ENCODE measurements around the gene RASSF6.
"Not testable (repeated sequence)": the region's sequence is repeated elsewhere in the genome, so short reads cannot be mapped to it uniquely, and the experiment has no call there.

RASSF6 gene

GRCh38 chr4:73609706-73610105, 10.5 kb downstream of the RASSF6 start:
- DNase-seq: no peak

GRCh38 chr4:73608689-73609594, 11.3 kb downstream of the RASSF6 start:
- DNase-seq: peak; percentile 47 to 82

- DNase-seq: no peak
Observed at GRCh38 chr4:73607375-73608033, 12.7 kb downstream of the RASSF6 start.

- DNase-seq: peak; percentile 60 to 88
Observed at GRCh38 chr4:73606465-73606974, 13.7 kb downstream of the RASSF6 start.

- DNase-seq: no peak
Observed at GRCh38 chr4:73603854-73604584, 16.2 kb downstream of the RASSF6 start.

GRCh38 chr4:73603271-73603710, 16.9 kb downstream of the RASSF6 start:
- no peak for DNase-seq

GRCh38 chr4:73600954-73601353, 19.3 kb downstream of the RASSF6 start:
- DNase-seq: no peak

GRCh38 chr4:73599182-73599581, 21.1 kb downstream of the RASSF6 start:
- no peak for DNase-seq

- no peak for DNase-seq
Observed at GRCh38 chr4:73597594-73597993, 22.6 kb downstream of the RASSF6 start.

- not testable (repeated sequence) for DNase-seq
Observed at GRCh38 chr4:73597183-73597582, 23.1 kb downstream of the RASSF6 start.

- DNase-seq: no peak
Observed at GRCh38 chr4:73596001-73596400, 24.2 kb downstream of the RASSF6 start.

- peak in 1 of 2 experiments; percentile 25 for DNase-seq
Observed at GRCh38 chr4:73593631-73594241, 26.5 kb downstream of the RASSF6 start.

- DNase-seq: peak; percentile 21 to 84
Observed at GRCh38 chr4:73589887-73590801, 30.1 kb downstream of the RASSF6 start.

GRCh38 chr4:73589261-73589847, 30.9 kb downstream of the RASSF6 start:
- peak in 1 of 2 experiments; percentile 46 for DNase-seq

- DNase-seq: no peak
Observed at GRCh38 chr4:73588613-73589012, 31.6 kb downstream of the RASSF6 start.

- DNase-seq: no peak
Observed at GRCh38 chr4:73586666-73587065, 33.6 kb downstream of the RASSF6 start.

GRCh38 chr4:73586040-73586439, 34.2 kb downstream of the RASSF6 start:
- no peak for DNase-seq

- no peak for DNase-seq
Observed at GRCh38 chr4:73585345-73585744, 34.9 kb downstream of the RASSF6 start.

GRCh38 chr4:73583666-73584065, 36.6 kb downstream of the RASSF6 start:
- DNase-seq: no peak

- no peak for DNase-seq
Observed at GRCh38 chr4:73577371-73577770, 42.9 kb downstream of the RASSF6 start.

GRCh38 chr4:73576381-73576780, 43.9 kb downstream of the RASSF6 start:
- no peak for DNase-seq

All from NCI-H2081 (cell line).